HepG2 (cell line): ENCODE results near the gene CACNA1G. TPM values are rescaled to one million over a fixed set of nuclear protein-coding genes. Genes with fewer than 3 reads are reported as not detected.

Experiments used
- ATAC-seq: fragments of 200-7000 bp; cut with Tn5 transposase; 3 replicates; pipeline ENCODE4 v1.9.1; 2020; ENCODE audit warnings: mild to moderate bottlenecking, moderate library complexity
- BruUV-seq: library from RNA; stranded (reverse); fragments of 400-500 nt; replicated peaks from 2 replicates; lab custom pipeline; 2021; lab: Mats Ljungman, UMichigan
- CTCF ChIA-PET: fragments of 300-600 bp; formaldehyde crosslinking; extraction: SDS; loops from one replicate; lab custom pipeline; 2021; ENCODE audit warnings: low total read pairs, inconsistent platforms, low intra/inter-chr PET ratio; lab: Yijun Ruan, JAX
- POLR2A ChIA-PET: fragments of 350-600 bp; sonication (Branson Sonifier 250); formaldehyde crosslinking; loops from one replicate; lab custom pipeline; 2020; ENCODE audit warnings: antibody characterized with exemption, inconsistent platforms; lab: Yijun Ruan, JAX
- DNase-seq: peaks from one replicate; pipeline ENCODE4 v3.0.0-alpha.2; 2015; ENCODE audit warnings: low spot score
- FAIRE-seq: peaks from 3 replicates; lab custom pipeline; 2011; peaks lifted over from hg19 to GRCh38; lab: Jason Lieb, UNC
- H2AFZ ChIP-seq: one replicate; pipeline ENCODE4 v1.6.1; 2011; ENCODE audit warnings: low read length, inconsistent platforms
- H3K27ac ChIP-seq: fragments of 300-600 bp; 3 replicates; pipeline ENCODE4 v1.8.0; 2011; ENCODE audit warnings: mixed run types, mild to moderate bottlenecking, mixed read lengths, low read length, inconsistent platforms; ENCODE audit not compliant: insufficient read depth; ENCODE audit errors: extremely low read length
- H3K27me3 ChIP-seq, 2 experiments: fragments of 200-600 bp in 1 of 2; 2 replicates in 1 of 2; 3 replicates in 1 of 2; pipeline versions ENCODE4 v1.6.0 to v1.8.0; 2011; ENCODE audit warnings: low read length in 2 of 2, mild to moderate bottlenecking in 2 of 2, moderate library complexity in 2 of 2, inconsistent platforms in 1 of 2; ENCODE audit not compliant: insufficient read depth in 2 of 2, control insufficient read depth in 1 of 2
- H3K36me3 ChIP-seq, 2 experiments: fragments of 200-600 bp in 1 of 2; replicated peaks in 1 of 2; 2 replicates in 1 of 2; 3 replicates in 1 of 2; pipeline versions ENCODE4 v1.5.1 to v1.8.0; 2011; ENCODE audit warnings: low read length in 2 of 2, inconsistent platforms in 1 of 2; ENCODE audit not compliant: insufficient read depth in 2 of 2, control insufficient read depth in 1 of 2
- H3K4me1 ChIP-seq: 2 replicates; pipeline ENCODE4 v1.5.1; 2012; ENCODE audit warnings: low read length, inconsistent platforms; ENCODE audit not compliant: insufficient read depth
- H3K4me2 ChIP-seq: 2 replicates; pipeline ENCODE4 v1.6.0; 2011; ENCODE audit warnings: low read depth, low read length, inconsistent platforms
- H3K4me3 ChIP-seq, 3 experiments: fragments of 200-600 bp in 1 of 3; sonication (generic), shearing (Covaris generic) in 1 of 3; replicated peaks in 1 of 3; 2 replicates each; pipeline ENCODE4 v1.5.1; 2011 to 2016; ENCODE audit warnings: low read length in 3 of 3, inconsistent platforms in 2 of 3, low read depth in 2 of 3, mild to moderate bottlenecking in 2 of 3, control low read depth in 1 of 3, mixed read lengths in 1 of 3; ENCODE audit not compliant: insufficient read depth in 1 of 3
- H3K79me2 ChIP-seq: one replicate; pipeline ENCODE4 v1.6.1; 2011; ENCODE audit warnings: low read length, inconsistent platforms; ENCODE audit not compliant: insufficient read depth
- H3K9ac ChIP-seq: 2 replicates; pipeline ENCODE4 v1.6.0; 2011; ENCODE audit warnings: mild to moderate bottlenecking, low read depth, low read length, inconsistent platforms; ENCODE audit not compliant: insufficient read depth
- H3K9me3 ChIP-seq: 2 replicates; pipeline ENCODE4 v1.5.1; 2012; ENCODE audit warnings: mild to moderate bottlenecking, low read length
- H4K20me1 ChIP-seq: 2 replicates; pipeline ENCODE4 v1.6.0; 2011; ENCODE audit warnings: inconsistent platforms, mild to moderate bottlenecking, low read length, moderate library complexity; ENCODE audit not compliant: insufficient read depth
- JUND ChIP-seq: sonication (generic); formaldehyde crosslinking; IDR thresholded peaks from 2 replicates; pipeline ENCODE4 v1.8.0; 2022; ENCODE audit warnings: mild to moderate bottlenecking, missing genetic modification reagents
- KMT2A ChIP-seq: sonication (generic); formaldehyde crosslinking; IDR thresholded peaks from 2 replicates; pipeline ENCODE4 v1.4.0; 2020; ENCODE audit warnings: missing genetic modification reagents
- PITX1 ChIP-seq: sonication (generic); formaldehyde crosslinking; IDR thresholded peaks from 2 replicates; pipeline ENCODE4 v1.5.1; 2020; ENCODE audit warnings: mild to moderate bottlenecking, missing genetic modification reagents
- SATB2 ChIP-seq: sonication (generic); formaldehyde crosslinking; IDR thresholded peaks from 2 replicates; pipeline ENCODE4 v1.5.0; 2020; ENCODE audit warnings: missing genetic modification reagents
- SMC3 ChIP-seq: IDR thresholded peaks from 2 replicates; pipeline ENCODE4 v1.6.1; 2011; ENCODE audit warnings: low read length, improper control_type of control experiment
- ZBTB38 ChIP-seq: sonication (generic); formaldehyde crosslinking; IDR thresholded peaks from 2 replicates; pipeline ENCODE4 v1.5.1; 2020; ENCODE audit warnings: mild to moderate bottlenecking, missing genetic modification reagents
- ZEB1 ChIP-seq: IDR thresholded peaks from 2 replicates; pipeline ENCODE4 v1.6.1; 2012; ENCODE audit warnings: mild to moderate bottlenecking, low read depth, inconsistent platforms; ENCODE audit not compliant: insufficient replicate concordance
- ZNF124 ChIP-seq: sonication (generic); formaldehyde crosslinking; IDR thresholded peaks from 2 replicates; pipeline ENCODE4 v1.4.0; 2020; ENCODE audit warnings: missing genetic modification reagents
- ZNF143 ChIP-seq: sonication (generic); formaldehyde crosslinking; IDR thresholded peaks from 2 replicates; pipeline ENCODE4 v1.4.0; 2020; ENCODE audit warnings: missing genetic modification reagents
- ZNF331 ChIP-seq: sonication (generic); formaldehyde crosslinking; IDR thresholded peaks from 2 replicates; pipeline ENCODE4 v1.4.0; 2020; ENCODE audit warnings: missing genetic modification reagents
- ZNF615 ChIP-seq: sonication (generic); formaldehyde crosslinking; IDR thresholded peaks from 2 replicates; pipeline ENCODE4 v1.5.0; 2020; ENCODE audit warnings: mild to moderate bottlenecking, missing genetic modification reagents, borderline replicate concordance
- WGBS: methylation state at CpG from one replicate; pipeline ENCODE4 v1.1.6; 2017; ENCODE audit warnings: low lambda C conversion rate; 5-methylcytosine and 5-hydroxymethylcytosine counted together
- in situ Hi-C: cut with HindIII; loops from 2 replicates; pipeline ENCODE4 v1.10.0; 2017; ENCODE audit warnings: low pct_unique_long_range_greater_than_20kb; ENCODE audit not compliant: extremely low pct_ligation_motif_present
- intact Hi-C: fragments of 100-400 bp; cut with micrococcal nuclease; formaldehyde crosslinking; loops from one replicate; pipeline ENCODE4 v1.10.0; 2022; ENCODE audit not compliant: unreplicated experiment
- polyA plus RNA-seq, 8 experiments: library from polyadenylated mRNA; depleted of rRNA in 3 of 8; stranded (reverse) in 7 of 8; unstranded in 1 of 8; fragments of >200 nt; fragmentation: Illumina TruSeq in 4 of 8; extraction: Trizol in 4 of 8; gene quantifications; 2 replicates each; pipeline versions ENCODE4 v1.2.1 to v1.2.3, GENCODE V29; 2011 to 2016; ENCODE audit warnings: low read depth in 4 of 8, missing spikeins in 1 of 8, mixed read lengths in 1 of 8; ENCODE audit not compliant: insufficient read depth in 1 of 8
- total RNA-seq, 5 experiments: library from RNA; depleted of rRNA; stranded (reverse); fragments of >200 nt; fragmentation: Illumina TruSeq; extraction: Trizol; gene quantifications; 2 replicates each; pipeline ENCODE4 v1.2.3, GENCODE V29; 2016; ENCODE audit warnings: low read depth in 1 of 5
- TF ChIP-seq, protein P1 (sequence below): IDR thresholded peaks from 2 replicates; pipeline ENCODE4 v1.6.1; 2016
- TF ChIP-seq, protein P2 (sequence below): sonication (generic); formaldehyde crosslinking; IDR thresholded peaks from 2 replicates; pipeline ENCODE4 v1.8.0; 2022; ENCODE audit warnings: mild to moderate bottlenecking, missing genetic modification reagents, moderate library complexity
- TF ChIP-seq, protein P3 (sequence below): fragments of 450-650 bp; IDR thresholded peaks from 2 replicates; pipeline ENCODE4 v1.6.1; 2017; ENCODE audit warnings: mild to moderate bottlenecking

CACNA1G gene
- total and polyA plus RNA-seq, 2 of the 13 experiments (the other 11 are each of a cell fraction or from before 2014, with no cell fraction given): 0.02 TPM; not detected in 1

GRCh38 chr17:50632637-50633036, 72.1 kb downstream of the CACNA1G start:
- H3K9ac ChIP-seq: no peak overlapping the region
- DNase-seq (no peak), ATAC-seq (no peak), FAIRE-seq (no peak)
- BruUV-seq: no TSS peak
- H3K36me3 ChIP-seq: no peaks in the 10 kb centered on the region
- CTCF ChIA-PET: interaction anchor here (1.9 kb wide), 1 partner anchor 61 kb away, joined by 9 read pairs; no protein-coding TSS in a partner anchor
- H3K79me2 ChIP-seq: peaks cover 6% of the 10 kb centered on the region
- no peak overlapping the region for H3K27ac ChIP-seq
- H3K9me3 ChIP-seq: no peaks in the 10 kb centered on the region
- H4K20me1 ChIP-seq: no peaks in the 10 kb centered on the region
- H3K4me3 ChIP-seq: no peak overlapping the region
- in situ Hi-C loops: no loop called here
- no peak for TF ChIP-seq ZNF615 (CRISPR knock-in tag)
- no peak for TF ChIP-seq ZNF143 (CRISPR knock-in tag)
- no peak for TF ChIP-seq ZNF331 (CRISPR knock-in tag)
- TF ChIP-seq KMT2A (CRISPR knock-in tag): no peak
- TF ChIP-seq, protein P1, sequence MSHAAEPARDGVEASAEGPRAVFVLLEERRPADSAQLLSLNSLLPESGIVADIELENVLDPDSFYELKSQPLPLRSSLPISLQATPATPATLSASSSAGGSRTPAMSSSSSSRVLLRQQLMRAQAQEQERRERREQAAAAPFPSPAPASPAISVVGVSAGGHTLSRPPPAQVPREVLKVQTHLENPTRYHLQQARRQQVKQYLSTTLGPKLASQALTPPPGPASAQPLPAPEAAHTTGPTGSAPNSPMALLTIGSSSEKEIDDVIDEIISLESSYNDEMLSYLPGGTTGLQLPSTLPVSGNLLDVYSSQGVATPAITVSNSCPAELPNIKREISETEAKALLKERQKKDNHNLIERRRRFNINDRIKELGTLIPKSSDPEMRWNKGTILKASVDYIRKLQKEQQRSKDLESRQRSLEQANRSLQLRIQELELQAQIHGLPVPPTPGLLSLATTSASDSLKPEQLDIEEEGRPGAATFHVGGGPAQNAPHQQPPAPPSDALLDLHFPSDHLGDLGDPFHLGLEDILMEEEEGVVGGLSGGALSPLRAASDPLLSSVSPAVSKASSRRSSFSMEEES (CRISPR knock-in tag): no peak
- no peak for TF ChIP-seq ZBTB38 (CRISPR knock-in tag)
- TF ChIP-seq, protein P2, sequence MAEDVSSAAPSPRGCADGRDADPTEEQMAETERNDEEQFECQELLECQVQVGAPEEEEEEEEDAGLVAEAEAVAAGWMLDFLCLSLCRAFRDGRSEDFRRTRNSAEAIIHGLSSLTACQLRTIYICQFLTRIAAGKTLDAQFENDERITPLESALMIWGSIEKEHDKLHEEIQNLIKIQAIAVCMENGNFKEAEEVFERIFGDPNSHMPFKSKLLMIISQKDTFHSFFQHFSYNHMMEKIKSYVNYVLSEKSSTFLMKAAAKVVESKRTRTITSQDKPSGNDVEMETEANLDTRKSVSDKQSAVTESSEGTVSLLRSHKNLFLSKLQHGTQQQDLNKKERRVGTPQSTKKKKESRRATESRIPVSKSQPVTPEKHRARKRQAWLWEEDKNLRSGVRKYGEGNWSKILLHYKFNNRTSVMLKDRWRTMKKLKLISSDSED (CRISPR knock-in tag): no peak
- TF ChIP-seq ZNF124: no peak
- no peak for TF ChIP-seq SMC3
- no peak for TF ChIP-seq JUND (CRISPR knock-in tag)
- TF ChIP-seq ZEB1: no peak
- TF ChIP-seq, protein P3, sequence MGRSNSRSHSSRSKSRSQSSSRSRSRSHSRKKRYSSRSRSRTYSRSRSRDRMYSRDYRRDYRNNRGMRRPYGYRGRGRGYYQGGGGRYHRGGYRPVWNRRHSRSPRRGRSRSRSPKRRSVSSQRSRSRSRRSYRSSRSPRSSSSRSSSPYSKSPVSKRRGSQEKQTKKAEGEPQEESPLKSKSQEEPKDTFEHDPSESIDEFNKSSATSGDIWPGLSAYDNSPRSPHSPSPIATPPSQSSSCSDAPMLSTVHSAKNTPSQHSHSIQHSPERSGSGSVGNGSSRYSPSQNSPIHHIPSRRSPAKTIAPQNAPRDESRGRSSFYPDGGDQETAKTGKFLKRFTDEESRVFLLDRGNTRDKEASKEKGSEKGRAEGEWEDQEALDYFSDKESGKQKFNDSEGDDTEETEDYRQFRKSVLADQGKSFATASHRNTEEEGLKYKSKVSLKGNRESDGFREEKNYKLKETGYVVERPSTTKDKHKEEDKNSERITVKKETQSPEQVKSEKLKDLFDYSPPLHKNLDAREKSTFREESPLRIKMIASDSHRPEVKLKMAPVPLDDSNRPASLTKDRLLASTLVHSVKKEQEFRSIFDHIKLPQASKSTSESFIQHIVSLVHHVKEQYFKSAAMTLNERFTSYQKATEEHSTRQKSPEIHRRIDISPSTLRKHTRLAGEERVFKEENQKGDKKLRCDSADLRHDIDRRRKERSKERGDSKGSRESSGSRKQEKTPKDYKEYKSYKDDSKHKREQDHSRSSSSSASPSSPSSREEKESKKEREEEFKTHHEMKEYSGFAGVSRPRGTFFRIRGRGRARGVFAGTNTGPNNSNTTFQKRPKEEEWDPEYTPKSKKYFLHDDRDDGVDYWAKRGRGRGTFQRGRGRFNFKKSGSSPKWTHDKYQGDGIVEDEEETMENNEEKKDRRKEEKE: no peak
- TF ChIP-seq SATB2 (CRISPR knock-in tag): no peak
- no peak for TF ChIP-seq PITX1 (CRISPR knock-in tag)
- WGBS: 77% methylated on average over 5 of the region's 5 CpGs
- H2AFZ ChIP-seq: no peak overlapping the region
- H3K4me2 ChIP-seq: no peak overlapping the region
- intact Hi-C loops: no loop called here
- peaks cover 0 to 19% of the 10 kb centered on the region in 2 experiments; a peak in 2 of 5 replicates for H3K27me3 ChIP-seq
- H3K4me1 ChIP-seq: peaks cover 94% of the 10 kb centered on the region
- POLR2A ChIA-PET: interaction anchor here (0.8 to 19.8 kb wide), 2 partner anchors 28 to 56 kb away, joined by 3 to 839 read pairs; no protein-coding TSS in a partner anchor
